ENCODE data around the gene RNF40.
"Not testable (repeated sequence)": the region's sequence is repeated elsewhere in the genome, so short reads cannot be mapped to it uniquely, and the experiment has no call there.

The RNF40 gene

DNA sequence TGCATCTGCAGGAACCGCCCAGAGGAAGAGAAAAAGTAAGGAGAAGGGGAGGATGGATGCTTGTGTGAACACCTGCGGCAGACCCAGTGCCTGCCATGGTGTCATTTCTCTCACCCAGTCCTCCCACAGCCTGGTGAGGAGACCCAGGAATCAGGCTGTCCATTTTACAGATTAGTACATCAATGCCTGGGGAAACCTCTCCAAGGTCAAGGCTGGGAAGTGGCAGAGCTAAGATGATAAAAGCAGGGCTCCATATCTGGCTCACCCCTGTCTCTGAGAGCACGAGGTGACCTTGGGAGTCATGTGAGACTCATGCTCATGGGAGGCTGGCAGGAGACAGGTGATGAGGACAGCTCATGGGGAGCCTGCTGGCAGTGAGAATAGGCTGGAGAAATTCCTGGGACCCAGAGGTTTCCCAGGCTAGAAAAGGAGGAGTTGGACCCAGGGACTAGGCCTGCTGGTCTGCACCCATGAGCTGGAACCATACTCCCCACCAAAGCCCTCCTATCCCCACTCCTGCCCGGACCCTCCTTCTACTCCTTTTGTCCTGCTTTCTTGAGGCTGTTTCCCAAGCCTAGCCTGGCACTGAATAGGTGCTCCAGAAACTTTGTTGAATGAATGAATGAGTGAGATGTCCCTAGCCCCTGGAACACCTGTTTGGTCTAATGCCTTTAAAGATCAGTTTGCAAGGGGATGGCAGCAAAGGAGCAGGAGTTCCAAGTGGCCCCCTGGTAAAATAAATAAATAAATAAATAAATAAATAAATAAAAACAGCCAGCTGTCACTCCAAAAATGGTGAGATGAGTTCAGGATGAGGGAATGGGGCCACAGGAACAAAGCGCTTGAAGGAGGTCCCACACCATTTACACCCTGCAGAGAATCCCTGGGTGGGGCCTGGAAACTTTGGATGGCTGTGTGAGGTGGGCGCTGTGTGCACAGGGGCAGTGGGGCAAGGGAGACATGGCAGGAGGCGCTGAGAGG lies 23.3 kb downstream of the RNF40 start:
- DNase-seq, result no peak

- no peak for DNase-seq
Observed at GRCh38 chr16:30786115-30786935, 24.2 kb downstream of the RNF40 start.

DNA sequence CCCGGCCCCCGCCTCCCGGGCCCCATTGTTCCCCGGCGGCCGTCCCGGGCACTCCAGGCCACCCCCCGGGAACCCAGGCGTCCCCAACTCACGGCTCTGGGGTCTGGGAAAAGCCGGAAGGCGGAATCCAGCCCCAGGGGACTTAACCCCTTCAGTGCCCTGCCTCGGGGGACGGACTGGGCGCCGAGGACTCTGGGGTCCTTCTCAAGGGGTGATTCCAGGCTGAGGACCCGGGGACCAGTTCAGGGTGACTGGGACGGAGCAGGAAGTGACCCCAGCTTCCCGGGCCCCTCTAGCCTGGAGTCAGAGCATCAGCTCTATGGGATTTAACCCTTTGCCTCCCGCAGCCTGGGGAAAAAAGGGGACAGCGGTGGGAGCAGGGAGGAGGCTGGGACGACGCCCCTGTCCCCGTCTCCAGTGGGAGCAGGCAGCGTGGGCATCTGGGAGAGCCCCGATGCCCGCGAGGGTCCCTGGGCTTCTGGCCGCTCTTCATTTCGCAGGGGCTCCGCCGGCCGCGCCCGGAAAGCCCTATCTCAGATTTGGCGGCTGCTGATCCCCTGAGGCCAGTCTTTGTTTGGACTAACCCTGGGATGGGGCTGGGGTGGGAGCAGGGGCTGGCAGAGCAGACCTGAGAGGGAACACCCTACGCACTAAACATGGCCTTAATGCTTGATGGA lies 25.0 kb downstream of the RNF40 start, which contains the start of gene ZNF629:
Gene ZNF629, minus strand, starts transcription at position 270 of the 677 bp plus-strand sequence. CDS start 2,723 bp downstream, outside the sequence.
- DNase-seq, result no peak

GRCh38 chr16:30787613-30788378 lies 25.7 kb downstream of the RNF40 start:
- DNase-seq, result no peak

DNA sequence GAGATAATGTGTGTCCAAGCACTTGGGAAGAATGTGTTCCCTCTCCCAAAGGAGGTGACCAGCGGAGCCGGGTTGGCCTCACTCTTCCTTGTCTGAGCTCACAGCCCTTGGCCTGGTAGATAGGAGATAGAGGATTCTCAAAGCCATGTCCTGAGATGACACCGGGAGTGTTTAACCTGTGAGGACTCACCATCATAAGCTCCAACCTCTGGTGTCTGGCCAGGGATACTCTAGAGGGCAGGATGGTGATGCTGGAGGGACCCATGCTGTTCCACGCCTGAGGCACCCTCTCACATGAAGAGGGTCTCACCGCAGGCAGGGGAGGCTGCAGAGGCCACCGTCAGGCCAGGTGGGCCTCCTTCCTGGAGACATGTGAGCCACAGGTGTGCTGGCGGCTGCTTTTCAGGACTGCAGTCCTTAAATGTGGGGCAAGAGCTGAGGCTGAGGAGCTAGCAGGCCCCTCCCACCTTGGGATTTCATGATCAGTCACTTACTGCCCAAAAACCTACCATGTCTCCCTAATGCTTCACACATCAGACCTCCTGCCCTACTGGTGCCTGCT lies 31.5 kb downstream of the RNF40 start:
- no peak for DNase-seq

- no peak for DNase-seq
Observed at GRCh38 chr16:30794634-30795033, 32.5 kb downstream of the RNF40 start.

DNA sequence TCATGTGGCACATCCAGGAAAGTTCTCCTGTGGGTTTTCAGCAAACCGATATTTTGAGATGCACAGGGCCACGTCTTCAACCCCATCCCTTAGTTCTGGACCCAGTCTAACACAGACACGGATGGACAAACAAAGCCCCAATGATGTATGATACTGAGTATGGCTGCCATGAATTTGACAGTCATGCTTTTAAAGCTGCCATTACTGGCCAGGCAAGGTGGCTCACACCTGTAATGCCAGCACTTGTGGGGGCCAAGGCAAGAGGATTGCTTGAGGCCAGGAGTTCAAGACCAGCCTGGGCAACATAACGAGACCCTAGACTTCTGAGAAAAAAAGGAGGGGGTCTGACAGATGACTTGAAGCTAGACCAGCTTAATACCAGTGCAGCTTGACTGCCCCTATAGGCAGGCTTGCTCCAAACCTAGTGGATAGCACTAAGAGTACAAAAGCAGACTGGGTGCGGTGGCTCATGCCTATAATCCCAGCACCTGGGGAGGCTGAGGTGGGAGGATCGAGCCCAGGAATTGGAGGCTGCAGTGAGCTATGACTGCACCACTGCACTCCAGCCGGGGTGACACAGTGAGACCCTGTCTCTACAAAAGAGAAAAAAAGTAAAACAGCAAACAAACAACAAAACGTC lies 35.7 kb downstream of the RNF40 start:
- DNase-seq, result no peak

- no peak for DNase-seq
Observed at GRCh38 chr16:30802936-30803335, 40.8 kb downstream of the RNF40 start.

DNA sequence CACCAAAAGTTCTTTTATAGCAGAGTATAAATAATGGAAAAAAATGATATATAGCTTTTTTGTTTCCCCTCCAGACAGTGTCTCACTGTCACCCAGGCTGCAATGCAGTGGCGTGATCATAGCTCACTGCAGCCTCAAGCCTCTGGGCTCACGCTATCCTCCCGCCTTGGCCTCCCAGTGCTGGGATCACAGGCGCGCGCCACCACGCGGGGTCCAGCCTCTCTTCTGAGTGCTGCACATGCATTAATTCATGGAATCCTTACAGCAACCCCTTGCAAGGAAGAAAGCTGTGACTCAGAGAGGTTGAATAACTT lies 42.9 kb downstream of the RNF40 start:
- no peak for DNase-seq

- peak; percentile 24 for DNase-seq
Observed at GRCh38 chr16:30805370-30806169, 43.4 kb downstream of the RNF40 start.

DNA sequence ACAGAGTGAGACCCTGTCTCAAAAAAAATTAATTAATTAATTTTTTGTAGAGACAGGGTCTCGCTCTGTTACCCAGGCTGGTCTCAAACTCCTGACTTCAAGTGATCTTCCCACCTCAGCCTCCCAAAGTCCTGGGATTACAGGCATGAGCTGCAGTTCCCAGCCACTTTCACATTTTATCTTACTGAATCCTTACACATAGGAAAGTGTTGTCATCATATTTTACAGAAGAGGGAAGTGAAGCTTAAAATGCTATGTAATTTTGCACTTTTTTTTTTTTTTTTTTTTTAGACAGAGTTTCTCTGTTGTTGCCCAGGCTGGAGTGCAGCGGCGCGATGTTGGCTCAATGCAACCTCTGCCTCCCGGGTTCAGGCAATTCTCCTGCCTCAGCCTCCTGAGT lies 46.0 kb downstream of the RNF40 start:
- DNase-seq, result no peak

GRCh38 chr16:30808890-30809426 lies 46.8 kb downstream of the RNF40 start:
- DNase-seq, result not testable (repeated sequence)

DNA sequence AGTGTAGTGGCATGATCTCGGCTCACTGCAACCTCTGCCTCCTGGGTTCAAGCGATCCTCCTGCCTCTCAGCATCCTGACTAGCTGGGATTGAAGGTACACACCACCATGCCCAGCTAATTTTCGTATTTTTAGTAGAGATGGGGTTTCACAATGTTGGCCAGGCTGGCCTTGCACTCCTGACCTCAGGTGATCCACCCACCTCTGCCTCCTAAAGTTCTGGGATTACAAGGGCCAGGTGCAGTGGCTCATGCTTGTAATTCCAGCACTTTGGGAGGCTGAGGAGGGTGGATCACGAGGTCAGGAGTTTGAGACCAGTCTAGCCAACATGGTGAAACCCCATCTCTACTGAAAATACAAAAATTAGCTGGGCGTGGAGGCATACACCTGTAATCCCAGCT lies 47.6 kb downstream of the RNF40 start:
- DNase-seq, result not testable (repeated sequence)

GRCh38 chr16:30813821-30814189 lies 51.7 kb downstream of the RNF40 start:
- no peak for DNase-seq

DNA sequence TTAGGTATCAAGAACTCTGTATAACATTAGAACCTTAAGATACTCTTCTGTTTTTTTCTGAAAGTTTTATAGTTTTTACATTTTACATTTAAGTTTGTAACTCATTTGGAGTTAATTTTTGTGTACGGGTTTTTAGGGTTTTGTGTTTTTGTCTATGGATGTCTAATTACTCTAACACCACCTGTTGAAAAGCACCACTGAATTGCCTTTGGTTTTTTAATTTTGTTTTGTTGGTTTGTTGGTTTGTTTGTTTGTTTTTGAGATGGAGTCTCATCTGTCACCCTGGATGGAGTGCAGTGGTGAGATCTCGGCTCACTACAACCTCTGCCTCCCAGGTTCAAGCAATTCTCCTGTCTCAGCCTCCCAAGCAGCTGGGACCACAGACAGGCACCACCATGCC lies 54.6 kb downstream of the RNF40 start:
- no peak for DNase-seq

GRCh38 chr16:30820952-30821421 lies 58.9 kb downstream of the RNF40 start:
- DNase-seq, result peak; percentile 59

DNA sequence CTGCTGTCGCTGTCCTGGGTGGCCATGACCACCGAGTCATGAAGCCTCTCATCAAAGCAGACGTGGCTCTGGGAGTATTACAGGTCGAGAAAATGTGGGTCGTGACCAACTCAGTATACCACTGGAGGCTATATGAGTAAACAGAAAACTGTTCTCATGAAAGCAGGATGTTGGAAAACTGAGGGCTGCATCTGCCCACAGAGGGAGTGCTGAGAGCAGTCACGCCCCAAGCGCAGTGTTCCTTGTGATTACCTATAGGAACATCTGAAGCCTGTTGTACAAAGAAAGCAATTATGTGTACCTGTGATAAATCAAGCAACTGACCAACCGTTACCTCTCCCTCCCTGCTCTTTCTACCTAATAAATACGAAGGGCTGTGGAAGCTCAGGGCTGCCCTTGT lies 59.3 kb downstream of the RNF40 start:
- DNase-seq, result not testable (repeated sequence)

GRCh38 chr16:30821891-30822290 lies 59.8 kb downstream of the RNF40 start:
- DNase-seq, result no peak
